ENCODE data around the gene M6PR.
"Not testable (repeated sequence)": the region's sequence is repeated elsewhere in the genome, so short reads cannot be mapped to it uniquely, and the experiment has no call there.

M6PR gene

GRCh38 chr12:8937842-8938442 lies 11.5 kb downstream of the M6PR start:
- peaks cover 43% of the 10 kb centered on the region for H3K36me3 ChIP-seq (ENCODE audit: insufficient read depth, low read length)

GRCh38 chr12:8936735-8937134 lies 12.7 kb downstream of the M6PR start:
- H3K9me3 ChIP-seq (ENCODE audit: control insufficient read depth, insufficient read depth, low read length) = no peaks in the 10 kb centered on the region
- H3K4me1 ChIP-seq (ENCODE audit: insufficient read depth, low read length) = no peaks in the 10 kb centered on the region
- no peak overlapping the region for H3K9ac ChIP-seq (ENCODE audit: low read depth, low read length)
- H3K36me3 ChIP-seq (ENCODE audit: insufficient read depth, low read length) = peaks cover 40% of the 10 kb centered on the region

More at GRCh38 chr12:8937842-8938442, 11.5 kb downstream of the M6PR start:
- not testable (repeated sequence) for H3K9ac ChIP-seq (ENCODE audit: low read depth, low read length); H3K9me3 ChIP-seq (ENCODE audit: control insufficient read depth, insufficient read depth, low read length); H3K4me1 ChIP-seq (ENCODE audit: insufficient read depth, low read length)

- H3K9me3 ChIP-seq (ENCODE audit: control insufficient read depth, insufficient read depth, low read length); H3K9ac ChIP-seq (ENCODE audit: low read depth, low read length); H3K4me1 ChIP-seq (ENCODE audit: insufficient read depth, low read length): not testable (repeated sequence)
- peaks cover 60% of the 10 kb centered on the region for H3K36me3 ChIP-seq (ENCODE audit: insufficient read depth, low read length)
These were observed 15.4 kb downstream of the M6PR start for GRCh38 chr12:8934080-8934479.

- peaks cover 50% of the 10 kb centered on the region for H3K36me3 ChIP-seq (ENCODE audit: insufficient read depth, low read length)
- H3K4me1 ChIP-seq (ENCODE audit: insufficient read depth, low read length); H3K9ac ChIP-seq (ENCODE audit: low read depth, low read length); H3K9me3 ChIP-seq (ENCODE audit: control insufficient read depth, insufficient read depth, low read length): not testable (repeated sequence)
These were observed 17.0 kb downstream of the M6PR start for GRCh38 chr12:8932464-8932863.

GRCh38 chr12:8930655-8931323 lies 18.7 kb downstream of the M6PR start:
- H3K9me3 ChIP-seq (ENCODE audit: control insufficient read depth, insufficient read depth, low read length); H3K4me1 ChIP-seq (ENCODE audit: insufficient read depth, low read length); H3K9ac ChIP-seq (ENCODE audit: low read depth, low read length): not testable (repeated sequence)
- H3K36me3 ChIP-seq (ENCODE audit: insufficient read depth, low read length) = peaks cover 53% of the 10 kb centered on the region

- Histone ChIP-seq H3K4me1 (ENCODE audit: insufficient read depth, low read length) (peaks cover 3% of the 10 kb centered on the region; the same call in 1 of the 2 replicates), H3K9ac (ENCODE audit: low read depth, low read length) (no peak overlapping the region), H3K36me3 (ENCODE audit: insufficient read depth, low read length) (peaks cover 55% of the 10 kb centered on the region), H3K9me3 (ENCODE audit: control insufficient read depth, insufficient read depth, low read length) (no peaks in the 10 kb centered on the region)
These were observed 26.9 kb downstream of the M6PR start for GRCh38 chr12:8922544-8922943.

- H3K4me1 ChIP-seq (ENCODE audit: insufficient read depth, low read length); H3K9ac ChIP-seq (ENCODE audit: low read depth, low read length); H3K9me3 ChIP-seq (ENCODE audit: control insufficient read depth, insufficient read depth, low read length): not testable (repeated sequence)
- H3K36me3 ChIP-seq (ENCODE audit: insufficient read depth, low read length) = peaks cover 47% of the 10 kb centered on the region
These were observed 29.8 kb downstream of the M6PR start for GRCh38 chr12:8919643-8920042.

GRCh38 chr12:8917751-8918150 lies 31.7 kb downstream of the M6PR start:
- Histone ChIP-seq H3K4me1 (ENCODE audit: insufficient read depth, low read length) (peaks cover 9% of the 10 kb centered on the region), H3K9me3 (ENCODE audit: control insufficient read depth, insufficient read depth, low read length) (no peaks in the 10 kb centered on the region), H3K36me3 (ENCODE audit: insufficient read depth, low read length) (peaks cover 32% of the 10 kb centered on the region), H3K9ac (ENCODE audit: low read depth, low read length) (no peak overlapping the region)

GRCh38 chr12:8917031-8917430 lies 32.4 kb downstream of the M6PR start:
- peaks cover 9% of the 10 kb centered on the region for H3K4me1 ChIP-seq (ENCODE audit: insufficient read depth, low read length)
- H3K9me3 ChIP-seq (ENCODE audit: control insufficient read depth, insufficient read depth, low read length) = no peaks in the 10 kb centered on the region
- H3K9ac ChIP-seq (ENCODE audit: low read depth, low read length) = peak overlapping the region; percentile 84; the same call in 1 of the 2 replicates
- peaks cover 32% of the 10 kb centered on the region for H3K36me3 ChIP-seq (ENCODE audit: insufficient read depth, low read length)

GRCh38 chr12:8916154-8916553 lies 33.3 kb downstream of the M6PR start:
- Histone ChIP-seq H3K9ac (ENCODE audit: low read depth, low read length) (peak overlapping the region; percentile 84), H3K4me1 (ENCODE audit: insufficient read depth, low read length) (peaks cover 15% of the 10 kb centered on the region), H3K36me3 (ENCODE audit: insufficient read depth, low read length) (peaks cover 26% of the 10 kb centered on the region; the same call in 1 of the 2 replicates), H3K9me3 (ENCODE audit: control insufficient read depth, insufficient read depth, low read length) (no peaks in the 10 kb centered on the region)

- Histone ChIP-seq H3K36me3 (ENCODE audit: insufficient read depth, low read length) (peaks cover 20% of the 10 kb centered on the region; the same call in 1 of the 2 replicates), H3K9me3 (ENCODE audit: control insufficient read depth, insufficient read depth, low read length) (no peaks in the 10 kb centered on the region), H3K9ac (ENCODE audit: low read depth, low read length) (peak overlapping the region; percentile 84), H3K4me1 (ENCODE audit: insufficient read depth, low read length) (peaks cover 27% of the 10 kb centered on the region)
These were observed 34.5 kb downstream of the M6PR start for GRCh38 chr12:8914716-8915526.

- Histone ChIP-seq H3K36me3 (ENCODE audit: insufficient read depth, low read length) (peaks cover 13% of the 10 kb centered on the region; the same call in 1 of the 2 replicates), H3K9ac (ENCODE audit: low read depth, low read length) (peak within 1 kb of the TSS; percentile 84), H3K4me1 (ENCODE audit: insufficient read depth, low read length) (peaks cover 30% of the 10 kb centered on the region)
- not testable (repeated sequence) for H3K9me3 ChIP-seq (ENCODE audit: control insufficient read depth, insufficient read depth, low read length)
These were observed 35.3 kb downstream of the M6PR start, which contains the start of gene PHC1 for GRCh38 chr12:8914033-8914715. Gene PHC1, plus strand, starts transcription at chr12:8914509. Its CDS starts 3,169 bp downstream, at chr12:8917678.

GRCh38 chr12:8913702-8914032 lies 35.8 kb downstream of the M6PR start:
- no peaks in the 10 kb centered on the region for H3K9me3 ChIP-seq (ENCODE audit: control insufficient read depth, insufficient read depth, low read length)
- peak overlapping the region; percentile 83 for H3K9ac ChIP-seq (ENCODE audit: low read depth, low read length)
- H3K4me1 ChIP-seq (ENCODE audit: insufficient read depth, low read length) = peaks cover 30% of the 10 kb centered on the region
- peaks cover 10% of the 10 kb centered on the region; the same call in 1 of the 2 replicates for H3K36me3 ChIP-seq (ENCODE audit: insufficient read depth, low read length)

- peak overlapping the region; percentile 83 for H3K9ac ChIP-seq (ENCODE audit: low read depth, low read length)
- peaks cover 5% of the 10 kb centered on the region; the same call in 1 of the 2 replicates for H3K36me3 ChIP-seq (ENCODE audit: insufficient read depth, low read length)
- H3K4me1 ChIP-seq (ENCODE audit: insufficient read depth, low read length) = peaks cover 30% of the 10 kb centered on the region
- no peaks in the 10 kb centered on the region for H3K9me3 ChIP-seq (ENCODE audit: control insufficient read depth, insufficient read depth, low read length)
These were observed 36.5 kb downstream of the M6PR start for GRCh38 chr12:8912914-8913313.

Data from ES-I3 (cell line).